Left forelimb (tissue), 1 donor: Measurements from ENCODE around the gene CATSPERB.
"Not testable (repeated sequence)": the region's sequence is repeated elsewhere in the genome, so short reads cannot be mapped to it uniquely, and the experiment has no call there.

ENCODE experiments used
- DNase-seq: peaks from one replicate; pipeline ENCODE4 v3.0.0-alpha.2; 2018; ENCODE audit warnings: low spot score

CATSPERB gene

DNA sequence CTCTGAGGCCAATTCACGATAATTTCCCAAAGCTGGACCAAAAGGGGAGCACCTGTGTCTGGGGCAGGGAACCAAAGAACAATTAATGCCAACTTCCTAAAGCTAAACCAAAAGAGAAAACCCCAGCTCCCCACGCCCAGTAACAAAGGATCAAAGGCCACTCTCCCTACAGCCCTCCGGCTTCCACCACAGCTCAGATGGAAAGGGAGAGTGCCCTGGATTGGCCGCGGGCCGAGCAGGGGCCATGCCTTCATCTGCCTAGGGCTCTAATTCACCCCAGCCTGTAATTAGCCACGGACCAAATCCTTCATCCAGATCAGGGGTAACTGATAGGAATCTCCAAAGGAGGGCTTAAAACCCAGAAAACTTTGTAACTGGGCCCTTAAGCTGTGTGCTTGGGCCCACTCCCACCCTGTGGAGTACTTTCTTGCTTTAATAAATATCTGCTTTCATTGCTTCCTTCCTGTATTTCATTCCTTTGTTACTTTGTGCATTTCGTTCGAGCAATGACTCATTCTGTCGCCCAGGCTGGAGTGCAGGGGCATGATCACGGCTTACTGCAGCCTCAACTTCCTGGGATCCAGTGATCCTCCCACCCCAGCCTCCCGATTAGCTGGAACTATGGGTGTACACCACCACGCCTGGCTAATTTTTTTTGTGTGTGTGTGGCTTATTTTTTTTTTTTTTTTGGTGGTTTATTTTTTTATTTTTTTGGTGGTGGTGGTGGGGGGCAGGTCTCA, 156.2 kb downstream of the CATSPERB start:
- DNase-seq, result no peak

DNA sequence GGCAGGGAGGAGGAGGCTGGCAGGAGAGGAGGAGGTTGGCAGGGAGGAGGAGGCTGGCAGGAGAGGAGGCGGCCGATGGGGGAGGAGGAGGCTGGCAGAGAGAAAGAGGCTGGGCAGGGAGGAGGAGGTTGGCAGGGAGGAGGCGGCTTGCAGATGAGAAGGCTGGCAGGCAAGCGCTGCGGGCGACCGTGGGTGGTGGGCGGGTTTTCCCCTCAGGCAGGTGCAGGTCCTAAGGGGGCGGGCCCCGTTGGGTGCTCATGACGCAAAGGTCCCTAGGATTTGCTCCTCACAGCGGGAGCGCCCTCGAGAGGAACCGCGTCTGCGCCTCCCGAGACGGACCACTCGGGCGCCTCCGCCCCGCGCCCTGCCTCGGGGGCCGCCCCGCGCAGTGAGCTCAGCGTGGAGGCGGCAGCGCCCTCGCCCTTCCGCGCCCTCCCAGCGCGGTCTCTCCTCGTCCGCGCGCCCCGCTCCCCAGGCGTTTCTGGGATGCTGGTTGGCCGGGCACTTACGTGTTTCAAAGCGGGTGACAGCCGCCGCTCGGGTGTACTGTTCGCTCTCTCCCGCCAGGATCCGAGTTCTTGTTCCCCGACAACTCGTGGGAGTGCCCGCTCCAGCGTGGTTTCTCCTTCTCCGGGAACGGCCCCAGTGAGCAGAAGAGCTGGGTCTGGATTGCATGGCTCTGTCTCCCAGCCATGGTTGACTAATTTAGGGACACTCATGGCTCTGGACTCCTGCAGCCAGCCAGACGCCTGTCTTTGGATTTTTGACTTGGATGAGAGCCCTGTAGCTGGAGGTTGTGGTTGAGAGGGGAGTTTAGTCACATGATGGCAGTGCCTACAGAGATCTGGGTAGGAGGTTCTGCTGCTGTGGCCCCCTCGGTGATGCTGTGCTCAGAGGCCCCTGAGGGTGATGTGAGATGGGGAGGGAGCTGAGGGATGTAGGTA, 157.7 kb downstream of the CATSPERB start:
- DNase-seq, result no peak

DNA sequence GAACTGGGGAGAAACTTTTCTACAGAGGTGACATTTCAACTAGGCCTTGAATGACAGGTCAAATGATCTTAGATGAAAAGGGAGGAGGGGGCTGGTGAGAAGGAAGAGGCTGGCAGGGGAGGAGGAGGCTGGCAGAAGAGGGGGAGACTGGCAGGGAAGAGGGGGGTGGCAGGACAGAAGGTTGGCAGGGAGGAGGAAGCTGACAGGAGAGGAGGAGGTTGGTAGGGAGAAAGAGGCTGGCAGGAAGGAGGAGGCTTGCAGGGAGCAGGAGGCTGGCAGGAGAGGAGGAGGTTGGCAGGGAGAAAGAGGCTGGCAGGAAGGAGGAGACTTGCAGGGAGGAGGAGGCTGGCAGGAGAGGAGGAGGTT, 158.4 kb downstream of the CATSPERB start:
- no peak for DNase-seq

GRCh38 chr14:91570021-91570420, 161.9 kb downstream of the CATSPERB start:
- no peak for DNase-seq

DNA sequence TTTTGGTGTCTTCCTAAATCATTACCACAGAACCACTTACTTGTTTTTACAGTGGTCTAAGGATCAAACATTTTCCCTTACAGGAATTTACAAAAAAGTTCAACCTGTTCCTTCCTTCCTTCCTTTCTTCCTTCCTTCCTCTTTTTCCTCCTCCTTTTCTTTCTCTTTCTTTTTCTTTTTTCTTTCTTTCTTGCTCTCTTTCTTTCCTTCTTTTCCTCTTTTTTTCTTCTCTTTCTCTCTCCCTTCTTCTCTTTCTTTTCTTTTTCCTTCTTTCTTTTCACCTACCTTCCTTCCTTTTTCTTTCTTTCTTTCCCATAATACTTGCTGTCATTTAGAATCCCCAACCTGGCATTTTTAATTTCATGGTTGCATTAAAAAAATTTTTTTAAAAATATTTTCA, 162.6 kb downstream of the CATSPERB start:
- DNase-seq, result no peak

GRCh38 chr14:91568626-91569025, 163.3 kb downstream of the CATSPERB start:
- DNase-seq, result no peak

- not testable (repeated sequence) for DNase-seq
These were observed 164.1 kb downstream of the CATSPERB start for GRCh38 chr14:91567827-91568226.

- DNase-seq, result no peak
These were observed 176.4 kb downstream of the CATSPERB start for GRCh38 chr14:91555531-91555930.

DNA sequence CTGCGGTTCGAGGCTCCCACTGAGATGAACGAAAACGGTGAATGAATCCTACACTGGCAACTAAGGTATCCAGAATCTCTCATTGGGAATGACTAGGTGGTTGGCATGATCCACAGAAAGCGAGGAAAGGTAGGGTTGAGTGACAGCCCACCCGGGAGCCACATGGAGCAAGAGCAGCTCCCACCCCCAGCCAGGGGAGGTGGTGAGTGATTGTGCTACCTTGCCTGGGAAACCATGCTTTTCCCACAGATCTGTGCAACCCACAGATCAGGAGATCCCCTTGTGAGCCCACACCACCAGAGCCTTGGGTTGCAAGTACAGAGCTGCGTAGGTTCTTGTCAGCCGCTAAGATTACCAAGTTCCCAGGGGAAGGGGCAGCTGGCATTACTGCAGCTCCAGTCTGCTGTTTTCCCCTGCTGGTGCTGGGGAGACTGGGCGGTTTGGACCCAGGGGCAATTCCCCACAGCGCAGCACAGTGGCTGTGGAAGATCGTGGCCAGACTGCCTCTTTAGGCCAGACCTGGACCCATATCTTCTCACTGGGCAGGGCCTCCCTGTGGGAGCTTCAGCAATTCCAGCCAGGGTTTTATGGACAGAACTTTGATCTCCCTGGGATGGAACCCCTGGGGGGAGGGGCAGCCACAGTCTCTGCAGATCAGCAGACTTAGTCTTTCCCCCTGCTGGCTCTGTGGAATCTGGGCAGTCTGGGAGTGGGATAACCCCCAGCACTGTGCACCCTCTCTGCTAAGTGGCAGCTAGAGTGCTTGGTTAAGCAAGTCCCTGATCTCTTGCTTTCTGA, 177.2 kb downstream of the CATSPERB start:
- no peak for DNase-seq

- no peak for DNase-seq
These were observed 183.8 kb downstream of the CATSPERB start for GRCh38 chr14:91548108-91548507.

DNA sequence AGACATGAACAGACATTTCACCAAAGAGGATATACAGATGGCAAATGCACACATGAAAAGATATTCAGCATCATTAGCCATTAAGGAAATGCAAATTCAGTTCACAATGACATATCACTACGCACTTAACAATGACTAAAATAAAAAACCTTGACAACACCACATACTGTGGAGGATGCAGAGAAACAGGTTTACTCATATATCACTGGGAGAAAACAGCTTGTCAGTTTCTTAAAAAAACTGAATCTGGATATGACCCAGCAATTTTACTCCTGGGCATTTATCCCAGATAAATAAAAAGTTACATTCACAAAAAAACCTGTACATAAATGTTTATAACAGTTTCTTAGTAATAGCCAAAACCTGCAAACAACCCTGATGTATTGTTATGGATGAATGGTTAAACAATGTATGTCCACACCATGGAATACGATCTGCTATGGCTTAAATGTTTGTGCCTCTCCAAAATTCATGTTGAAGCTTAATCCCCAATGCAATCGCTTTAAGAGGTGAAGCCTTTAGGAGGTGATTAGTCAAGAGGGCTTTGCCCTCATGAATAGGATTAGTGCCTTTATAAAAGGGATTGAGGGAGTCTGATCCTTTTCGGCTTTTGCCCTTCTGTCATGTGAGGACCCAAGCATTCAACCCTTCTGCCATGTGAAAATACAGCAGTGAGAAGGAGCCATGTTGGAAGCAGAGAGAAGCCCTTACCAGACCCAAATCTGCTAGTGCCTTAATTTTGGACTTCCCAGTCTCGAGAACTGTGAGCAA, 185.8 kb downstream of the CATSPERB start:
- no peak for DNase-seq

GRCh38 chr14:91545204-91545603, 186.7 kb downstream of the CATSPERB start:
- no peak for DNase-seq

GRCh38 chr14:91536327-91536726, 195.6 kb downstream of the CATSPERB start:
- DNase-seq, result no peak

- DNase-seq, result not testable (repeated sequence)
These were observed 197.8 kb downstream of the CATSPERB start for GRCh38 chr14:91534059-91534458.

DNA sequence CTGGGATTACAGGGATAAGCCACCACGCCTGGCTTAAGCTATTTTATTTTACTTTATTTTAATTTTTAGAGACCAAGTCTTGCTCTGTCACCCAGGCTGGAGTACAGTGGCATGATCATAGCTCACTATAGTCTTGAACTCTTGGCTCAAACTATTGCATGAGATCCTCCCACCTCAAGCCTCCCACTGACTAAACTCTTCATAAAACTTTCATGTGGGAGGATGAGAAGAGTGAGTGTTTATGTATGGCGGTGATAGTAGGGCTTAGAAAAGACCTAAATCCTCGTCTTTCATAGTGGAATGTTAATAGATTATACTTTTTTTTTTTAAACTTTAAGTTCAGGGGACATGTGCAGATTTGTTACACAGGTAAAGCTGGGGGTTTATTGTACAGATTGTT, 198.3 kb downstream of the CATSPERB start:
- DNase-seq, result no peak
